ENCODE data around the gene TNP1.

Gene TNP1

DNA sequence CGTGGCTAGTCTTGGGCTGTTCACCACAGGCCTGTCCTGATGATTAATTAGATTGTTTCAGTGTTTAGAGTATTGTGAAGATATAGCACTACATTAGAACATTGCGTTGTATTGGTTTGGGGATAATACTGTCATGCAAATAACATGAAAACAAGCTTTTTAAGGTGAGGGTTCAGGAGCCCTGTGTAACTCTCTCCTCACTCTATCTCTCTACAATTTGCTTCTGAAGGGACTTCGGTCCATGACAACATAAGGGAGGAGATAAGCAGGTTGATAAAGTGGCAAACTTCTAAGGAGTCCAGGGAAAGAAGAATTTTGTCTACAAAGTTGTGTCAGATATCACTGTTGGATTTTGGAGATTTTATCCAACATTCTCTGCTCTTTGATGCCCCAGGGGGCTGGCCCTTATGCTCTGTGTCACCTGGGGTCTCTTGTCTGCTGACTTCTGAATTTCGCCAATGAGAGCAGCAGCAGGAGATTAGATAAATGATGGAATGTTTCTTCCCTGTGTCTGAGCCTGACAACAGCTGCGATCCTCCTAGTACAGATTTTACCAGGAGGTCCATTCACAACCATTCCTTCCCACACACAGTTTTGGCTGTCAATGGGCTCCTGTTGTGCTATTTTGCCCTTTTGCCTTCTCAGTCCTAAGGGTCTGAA is 3.3 kb downstream of the TNP1 start:
- POLR2A ChIA-PET, result no interaction called here
- Histone ChIP-seq H3K36me3 (ENCODE audit: control insufficient read depth in 2 of 2, insufficient read depth in 1 of 2, low read length in 2 of 2) (no peaks in the 10 kb centered on the region), H3K27ac (ENCODE audit: extremely low read depth, low read depth, low read length) (no peak overlapping the region), H3K4me1 (ENCODE audit: control insufficient read depth, insufficient read depth, low read length) (no peaks in the 10 kb centered on the region), H3K9me3 (ENCODE audit: control insufficient read depth, insufficient read depth, low read depth, low read length) (no peaks in the 10 kb centered on the region), H3K4me3 (ENCODE audit: low read depth, low read length) (no peak overlapping the region)
- TF ChIP-seq, protein P1, sequence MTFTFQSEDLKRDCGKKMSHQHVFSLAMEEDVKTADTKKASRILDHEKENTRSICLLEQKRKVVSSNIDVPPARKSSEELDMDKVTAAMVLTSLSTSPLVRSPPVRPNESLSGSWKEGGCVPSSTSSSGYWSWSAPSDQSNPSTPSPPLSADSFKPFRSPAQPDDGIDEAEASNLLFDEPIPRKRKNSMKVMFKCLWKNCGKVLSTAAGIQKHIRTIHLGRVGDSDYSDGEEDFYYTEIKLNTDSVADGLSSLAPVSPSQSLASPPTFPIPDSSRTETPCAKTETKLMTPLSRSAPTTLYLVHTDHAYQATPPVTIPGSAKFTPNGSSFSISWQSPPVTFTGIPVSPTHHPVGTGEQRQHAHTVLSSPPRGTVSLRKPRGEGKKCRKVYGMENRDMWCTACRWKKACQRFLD (tag by site-specific recombination; IDR thresholded peaks at IDR 0.05), result no peak
- TF ChIP-seq ZNF132 (tag by site-specific recombination; IDR thresholded peaks at IDR 0.05; ENCODE audit: borderline replicate concordance) (no peak), ZNF544 (tag by site-specific recombination; IDR thresholded peaks at IDR 0.05) (no peak)
- CTCF ChIA-PET, result interaction anchor here (0.7 kb wide), 1 partner anchor 1941 kb away, joined by 3 read pairs; no protein-coding TSS in a partner anchor

DNA sequence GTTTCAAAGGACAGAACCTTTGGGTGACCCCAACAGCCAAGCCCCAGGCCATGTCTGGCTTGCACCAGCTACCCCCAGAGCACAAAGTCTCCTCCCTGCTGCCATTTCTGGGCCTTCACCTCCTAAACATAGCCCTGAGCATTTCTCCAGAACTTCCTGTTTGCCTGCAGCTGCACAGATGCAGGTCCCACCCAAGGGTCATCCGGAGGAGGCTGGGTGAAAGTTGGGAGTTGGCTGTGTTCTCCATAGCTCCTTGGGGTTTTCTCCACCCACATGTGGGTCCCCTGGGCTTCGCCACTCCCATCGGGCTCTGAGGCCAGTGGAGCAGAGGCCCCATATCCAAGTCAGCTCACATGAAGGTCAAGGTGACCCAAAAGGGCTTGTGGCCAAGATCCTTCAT is 4.3 kb downstream of the TNP1 start:
- H3K27ac ChIP-seq (ENCODE audit: extremely low read depth, low read depth, low read length), result no peak overlapping the region
- no peaks in the 10 kb centered on the region for H3K9me3 ChIP-seq (ENCODE audit: control insufficient read depth, insufficient read depth, low read depth, low read length)
- no peaks in the 10 kb centered on the region for H3K4me1 ChIP-seq (ENCODE audit: control insufficient read depth, insufficient read depth, low read length)
- no peak overlapping the region for H3K4me3 ChIP-seq (ENCODE audit: low read depth, low read length)
- CTCF ChIA-PET, result no interaction called here
- TF ChIP-seq ZNF221 (tag by site-specific recombination; IDR thresholded peaks at IDR 0.05; ENCODE audit: borderline replicate concordance) (no peak), ZFP41 (tag by site-specific recombination; IDR thresholded peaks at IDR 0.05; ENCODE audit: borderline replicate concordance) (no peak), MEIS1 (CRISPR knock-in tag; IDR thresholded peaks at IDR 0.05; ENCODE audit: borderline replicate concordance) (no peak), KLF10 (tag by site-specific recombination; IDR thresholded peaks at IDR 0.05) (no peak), ZBTB21 (tag by site-specific recombination; IDR thresholded peaks at IDR 0.05) (no peak), ZNF571 (tag by site-specific recombination; IDR thresholded peaks at IDR 0.05) (no peak), ZBTB48 (tag by site-specific recombination; IDR thresholded peaks at IDR 0.05) (no peak), ZNF610 (tag by site-specific recombination; IDR thresholded peaks at IDR 0.05; ENCODE audit: borderline replicate concordance) (no peak), ZNF394 (tag by site-specific recombination; IDR thresholded peaks at IDR 0.05; ENCODE audit: borderline replicate concordance) (no peak), ZSCAN16 (tag by site-specific recombination; IDR thresholded peaks at IDR 0.05) (no peak), ZFP69B (tag by site-specific recombination; IDR thresholded peaks at IDR 0.05) (no peak), ZNF366 (tag by site-specific recombination; conservative IDR thresholded peaks at IDR 0.05) (no peak), ZNF2 (tag by site-specific recombination; IDR thresholded peaks at IDR 0.05) (no peak), SCRT1 (tag by site-specific recombination; IDR thresholded peaks at IDR 0.05; ENCODE audit: borderline replicate concordance) (no peak), BCL11B (tag by site-specific recombination; IDR thresholded peaks at IDR 0.05; ENCODE audit: low read depth) (no peak)
- TF ChIP-seq, protein P2, sequence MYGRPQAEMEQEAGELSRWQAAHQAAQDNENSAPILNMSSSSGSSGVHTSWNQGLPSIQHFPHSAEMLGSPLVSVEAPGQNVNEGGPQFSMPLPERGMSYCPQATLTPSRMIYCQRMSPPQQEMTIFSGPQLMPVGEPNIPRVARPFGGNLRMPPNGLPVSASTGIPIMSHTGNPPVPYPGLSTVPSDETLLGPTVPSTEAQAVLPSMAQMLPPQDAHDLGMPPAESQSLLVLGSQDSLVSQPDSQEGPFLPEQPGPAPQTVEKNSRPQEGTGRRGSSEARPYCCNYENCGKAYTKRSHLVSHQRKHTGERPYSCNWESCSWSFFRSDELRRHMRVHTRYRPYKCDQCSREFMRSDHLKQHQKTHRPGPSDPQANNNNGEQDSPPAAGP (tag by site-specific recombination; IDR thresholded peaks at IDR 0.05), result no peak
- no peaks in the 10 kb centered on the region for H3K36me3 ChIP-seq (ENCODE audit: control insufficient read depth in 2 of 2, insufficient read depth in 1 of 2, low read length in 2 of 2)
- POLR2A ChIA-PET, result interaction anchor here (0.7 kb wide), 1 partner anchor 207 kb away, joined by 3 read pairs; no protein-coding TSS in a partner anchor

DNA sequence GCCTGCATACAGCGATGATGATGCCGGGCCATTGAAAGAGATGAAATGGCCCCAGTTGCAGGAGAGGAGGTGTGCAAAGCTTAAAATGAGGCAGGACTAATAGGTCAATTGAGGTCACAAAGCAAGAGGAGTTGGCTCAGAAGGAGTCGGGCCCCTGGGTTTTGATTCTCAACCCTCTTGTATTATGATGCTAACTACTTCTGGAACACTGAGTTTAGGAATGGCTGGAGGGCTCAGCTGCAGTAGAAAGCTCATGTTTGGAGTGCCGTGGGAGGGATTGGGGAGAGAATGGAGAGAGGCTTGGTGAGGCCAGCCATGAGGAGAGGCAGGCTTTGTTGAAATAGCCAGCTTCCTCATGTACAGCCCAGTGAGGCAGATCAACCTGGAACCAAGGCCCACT is 4.8 kb downstream of the TNP1 start:
- Histone ChIP-seq H3K36me3 (ENCODE audit: control insufficient read depth in 2 of 2, insufficient read depth in 1 of 2, low read length in 2 of 2) (no peaks in the 10 kb centered on the region), H3K9me3 (ENCODE audit: control insufficient read depth, insufficient read depth, low read depth, low read length) (no peaks in the 10 kb centered on the region), H3K27ac (ENCODE audit: extremely low read depth, low read depth, low read length) (no peak overlapping the region), H3K4me1 (ENCODE audit: control insufficient read depth, insufficient read depth, low read length) (no peaks in the 10 kb centered on the region), H3K4me3 (ENCODE audit: low read depth, low read length) (no peak overlapping the region)
- ChIA-PET POLR2A (interaction anchor here (0.7 kb wide), 1 partner anchor 207 kb away, joined by 3 read pairs; no protein-coding TSS in a partner anchor), CTCF (no interaction called here)
- TF ChIP-seq, protein P3, sequence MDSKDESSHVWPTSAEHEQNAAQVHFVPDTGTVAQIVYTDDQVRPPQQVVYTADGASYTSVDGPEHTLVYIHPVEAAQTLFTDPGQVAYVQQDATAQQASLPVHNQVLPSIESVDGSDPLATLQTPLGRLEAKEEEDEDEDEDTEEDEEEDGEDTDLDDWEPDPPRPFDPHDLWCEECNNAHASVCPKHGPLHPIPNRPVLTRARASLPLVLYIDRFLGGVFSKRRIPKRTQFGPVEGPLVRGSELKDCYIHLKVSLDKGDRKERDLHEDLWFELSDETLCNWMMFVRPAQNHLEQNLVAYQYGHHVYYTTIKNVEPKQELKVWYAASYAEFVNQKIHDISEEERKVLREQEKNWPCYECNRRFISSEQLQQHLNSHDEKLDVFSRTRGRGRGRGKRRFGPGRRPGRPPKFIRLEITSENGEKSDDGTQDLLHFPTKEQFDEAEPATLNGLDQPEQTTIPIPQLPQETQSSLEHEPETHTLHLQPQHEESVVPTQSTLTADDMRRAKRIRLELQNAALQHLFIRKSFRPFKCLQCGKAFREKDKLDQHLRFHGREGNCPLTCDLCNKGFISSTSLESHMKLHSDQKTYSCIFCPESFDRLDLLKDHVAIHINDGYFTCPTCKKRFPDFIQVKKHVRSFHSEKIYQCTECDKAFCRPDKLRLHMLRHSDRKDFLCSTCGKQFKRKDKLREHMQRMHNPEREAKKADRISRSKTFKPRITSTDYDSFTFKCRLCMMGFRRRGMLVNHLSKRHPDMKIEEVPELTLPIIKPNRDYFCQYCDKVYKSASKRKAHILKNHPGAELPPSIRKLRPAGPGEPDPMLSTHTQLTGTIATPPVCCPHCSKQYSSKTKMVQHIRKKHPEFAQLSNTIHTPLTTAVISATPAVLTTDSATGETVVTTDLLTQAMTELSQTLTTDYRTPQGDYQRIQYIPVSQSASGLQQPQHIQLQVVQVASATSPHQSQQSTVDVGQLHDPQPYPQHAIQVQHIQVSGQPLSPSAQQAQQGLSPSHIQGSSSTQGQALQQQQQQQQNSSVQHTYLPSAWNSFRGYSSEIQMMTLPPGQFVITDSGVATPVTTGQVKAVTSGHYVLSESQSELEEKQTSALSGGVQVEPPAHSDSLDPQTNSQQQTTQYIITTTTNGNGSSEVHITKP (tag by site-specific recombination; IDR thresholded peaks at IDR 0.05), result no peak
- TF ChIP-seq ZNF624 (tag by site-specific recombination; IDR thresholded peaks at IDR 0.05), result no peak
- TF ChIP-seq, protein P4, sequence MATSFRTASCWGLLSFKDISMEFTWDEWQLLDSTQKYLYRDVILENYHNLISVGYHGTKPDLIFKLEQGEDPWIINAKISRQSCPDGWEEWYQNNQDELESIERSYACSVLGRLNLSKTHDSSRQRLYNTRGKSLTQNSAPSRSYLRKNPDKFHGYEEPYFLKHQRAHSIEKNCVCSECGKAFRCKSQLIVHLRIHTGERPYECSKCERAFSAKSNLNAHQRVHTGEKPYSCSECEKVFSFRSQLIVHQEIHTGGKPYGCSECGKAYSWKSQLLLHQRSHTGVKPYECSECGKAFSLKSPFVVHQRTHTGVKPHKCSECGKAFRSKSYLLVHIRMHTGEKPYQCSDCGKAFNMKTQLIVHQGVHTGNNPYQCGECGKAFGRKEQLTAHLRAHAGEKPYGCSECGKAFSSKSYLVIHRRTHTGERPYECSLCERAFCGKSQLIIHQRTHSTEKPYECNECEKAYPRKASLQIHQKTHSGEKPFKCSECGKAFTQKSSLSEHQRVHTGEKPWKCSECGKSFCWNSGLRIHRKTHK (tag by site-specific recombination; IDR thresholded peaks at IDR 0.05), result no peak
- TF ChIP-seq ZNF184 (tag by site-specific recombination; IDR thresholded peaks at IDR 0.05), result no peak
- TF ChIP-seq, protein P5, sequence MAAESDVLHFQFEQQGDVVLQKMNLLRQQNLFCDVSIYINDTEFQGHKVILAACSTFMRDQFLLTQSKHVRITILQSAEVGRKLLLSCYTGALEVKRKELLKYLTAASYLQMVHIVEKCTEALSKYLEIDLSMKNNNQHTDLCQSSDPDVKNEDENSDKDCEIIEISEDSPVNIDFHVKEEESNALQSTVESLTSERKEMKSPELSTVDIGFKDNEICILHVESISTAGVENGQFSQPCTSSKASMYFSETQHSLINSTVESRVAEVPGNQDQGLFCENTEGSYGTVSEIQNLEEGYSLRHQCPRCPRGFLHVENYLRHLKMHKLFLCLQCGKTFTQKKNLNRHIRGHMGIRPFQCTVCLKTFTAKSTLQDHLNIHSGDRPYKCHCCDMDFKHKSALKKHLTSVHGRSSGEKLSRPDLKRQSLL (tag by site-specific recombination; IDR thresholded peaks at IDR 0.05), result no peak

All from HEK293 (cell line).